ENCODE results near the gene SYNE3.

SYNE3 gene

DNA sequence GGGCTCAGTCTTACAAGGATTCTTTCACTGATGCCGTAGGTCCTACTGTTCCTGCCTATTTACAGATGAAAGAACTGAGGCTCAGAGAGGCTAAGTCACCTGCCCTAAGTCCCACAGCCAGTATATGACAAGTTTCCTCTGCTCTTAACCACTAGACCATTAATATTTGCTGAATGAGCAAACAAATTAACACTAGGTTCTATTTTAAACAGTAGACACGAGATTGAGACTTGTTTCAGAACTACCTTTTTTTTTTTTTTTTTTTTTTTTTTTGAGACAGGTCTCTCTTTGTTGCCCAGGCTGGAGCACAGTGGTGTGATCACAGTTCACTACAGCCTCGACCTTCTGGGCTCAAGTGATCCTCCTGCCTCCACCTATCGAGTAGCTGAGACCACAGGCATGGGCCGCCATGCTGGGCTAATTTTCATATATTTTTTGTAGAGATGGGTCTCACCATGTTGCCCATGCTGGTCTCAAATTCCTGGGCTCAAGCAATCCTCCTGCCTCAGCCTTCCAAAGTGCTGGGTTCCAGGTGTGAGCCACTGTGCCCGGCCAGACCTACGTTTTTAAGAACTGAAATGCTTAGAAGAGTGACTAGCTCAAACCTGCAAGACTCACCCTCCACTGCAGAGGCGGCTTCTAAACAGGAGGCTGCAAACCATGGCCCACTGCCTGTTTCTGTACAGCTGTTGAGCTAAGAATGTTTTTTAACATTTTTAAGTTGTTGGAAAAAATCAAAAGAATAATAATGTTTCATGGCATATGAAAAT is 12.9 kb downstream of the SYNE3 start:
- DNase-seq: no peak

DNA sequence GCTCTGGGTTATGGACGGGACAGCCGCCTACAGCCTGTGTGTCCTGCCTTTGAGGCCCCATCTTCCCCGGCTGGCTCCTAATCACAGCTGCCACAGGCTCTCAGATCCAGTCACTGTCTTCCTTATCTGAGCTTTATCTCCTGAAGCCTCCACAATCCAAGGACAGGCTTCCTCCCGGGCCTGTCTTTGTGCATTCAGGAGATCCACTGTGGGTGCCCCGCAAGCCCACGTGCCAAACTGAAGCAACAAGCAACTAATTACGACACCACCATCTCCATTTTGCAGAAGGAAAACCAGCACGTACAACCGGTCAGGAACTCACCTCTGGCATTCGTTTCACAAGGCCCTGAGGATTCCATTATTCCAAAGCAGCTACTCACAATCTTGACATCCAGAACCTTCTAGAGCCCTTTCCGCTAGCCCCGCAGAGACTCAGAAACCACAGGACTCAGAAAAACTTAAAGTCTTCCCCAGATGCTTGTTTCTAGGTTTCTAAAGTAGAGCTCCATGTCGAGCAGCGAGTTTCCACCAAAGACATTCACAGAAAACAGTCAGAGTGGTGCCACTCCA is 14.0 kb downstream of the SYNE3 start:
- DNase-seq: no peak

GRCh38 chr14:95500772-95501401 is 15.6 kb downstream of the SYNE3 start:
- no peak for DNase-seq

DNA sequence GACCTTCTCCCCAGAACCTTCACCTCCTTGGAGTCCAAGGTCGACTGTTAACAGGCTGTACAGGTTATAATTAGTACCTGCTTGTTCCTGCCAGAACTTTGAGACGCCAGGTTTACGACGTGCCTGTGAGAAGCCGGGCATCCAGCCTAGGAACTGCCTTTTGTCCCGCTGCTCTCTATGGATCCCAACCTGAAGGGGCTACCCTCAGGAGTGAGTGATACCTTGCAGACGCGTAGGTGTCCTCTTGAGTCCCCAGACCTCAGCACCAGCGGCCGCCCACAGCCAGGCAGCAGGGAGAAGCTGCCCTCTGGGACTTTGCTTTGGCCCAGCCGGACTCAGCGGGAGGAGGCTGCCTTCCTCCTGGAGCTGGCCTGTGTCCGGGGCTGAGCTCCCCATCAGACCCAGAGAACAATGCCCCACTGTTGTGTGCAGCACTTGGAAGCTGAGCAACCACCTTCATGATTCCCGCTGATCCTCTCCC is 16.2 kb downstream of the SYNE3 start:
- DNase-seq: no peak

- DNase-seq: no peak
Measured at GRCh38 chr14:95499354-95499750, 17.1 kb downstream of the SYNE3 start.

DNA sequence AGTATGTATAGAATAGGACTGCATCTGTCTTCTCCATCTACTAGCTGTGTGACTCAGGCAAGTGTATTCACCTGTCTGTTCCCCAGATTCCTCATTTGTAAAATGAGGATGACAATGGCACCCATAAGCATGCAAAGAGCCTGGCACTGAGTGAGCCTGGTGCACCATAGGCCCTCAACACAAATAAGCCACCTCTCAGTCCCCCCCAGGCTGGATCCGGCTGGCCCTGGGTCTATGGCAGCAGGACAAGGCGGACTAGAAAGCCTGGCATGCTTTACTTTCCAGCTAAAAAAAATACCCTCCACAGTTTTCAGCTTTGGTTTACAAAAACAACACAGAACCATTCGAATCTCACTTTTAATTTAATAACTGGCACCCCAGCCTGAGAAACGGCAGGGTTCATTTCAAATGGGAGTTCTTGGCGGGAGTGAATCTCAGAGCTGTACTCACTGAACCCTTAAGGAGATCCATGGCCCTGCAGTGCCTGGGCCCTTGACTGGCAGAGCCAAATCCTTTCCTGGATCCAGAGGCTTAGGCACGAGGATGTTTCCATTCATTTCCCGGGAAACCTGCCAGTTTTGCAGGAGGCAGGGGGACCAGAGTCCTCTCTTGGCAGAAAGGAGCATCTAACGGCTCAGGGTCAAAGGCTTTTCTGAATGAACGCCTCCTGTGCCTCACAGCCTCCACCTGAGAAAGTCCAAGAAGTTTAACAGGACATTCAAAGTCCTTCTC is 17.7 kb downstream of the SYNE3 start:
- DNase-seq: no peak

DNA sequence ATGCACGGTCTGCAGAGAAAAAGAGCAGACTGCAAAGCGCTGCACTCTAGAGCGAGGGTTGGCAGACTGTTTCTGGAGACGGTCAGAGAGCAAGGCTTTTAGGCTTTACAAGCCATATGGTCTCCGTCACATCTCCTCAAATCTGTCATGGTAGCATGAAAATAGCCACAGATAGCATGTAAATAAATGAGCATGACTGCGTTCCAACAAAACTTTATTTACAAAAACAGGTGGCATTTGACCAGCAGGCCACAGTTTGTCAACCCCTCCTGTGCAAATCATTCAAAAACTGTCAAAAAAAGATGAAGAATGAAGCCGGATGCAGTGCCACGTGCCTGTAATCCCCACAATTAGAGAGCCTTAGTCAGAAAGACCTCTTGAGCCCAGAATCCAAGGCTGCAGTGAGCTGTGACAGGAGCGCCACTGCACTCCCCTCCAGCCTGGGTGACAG is 18.9 kb downstream of the SYNE3 start:
- no peak for DNase-seq

DNA sequence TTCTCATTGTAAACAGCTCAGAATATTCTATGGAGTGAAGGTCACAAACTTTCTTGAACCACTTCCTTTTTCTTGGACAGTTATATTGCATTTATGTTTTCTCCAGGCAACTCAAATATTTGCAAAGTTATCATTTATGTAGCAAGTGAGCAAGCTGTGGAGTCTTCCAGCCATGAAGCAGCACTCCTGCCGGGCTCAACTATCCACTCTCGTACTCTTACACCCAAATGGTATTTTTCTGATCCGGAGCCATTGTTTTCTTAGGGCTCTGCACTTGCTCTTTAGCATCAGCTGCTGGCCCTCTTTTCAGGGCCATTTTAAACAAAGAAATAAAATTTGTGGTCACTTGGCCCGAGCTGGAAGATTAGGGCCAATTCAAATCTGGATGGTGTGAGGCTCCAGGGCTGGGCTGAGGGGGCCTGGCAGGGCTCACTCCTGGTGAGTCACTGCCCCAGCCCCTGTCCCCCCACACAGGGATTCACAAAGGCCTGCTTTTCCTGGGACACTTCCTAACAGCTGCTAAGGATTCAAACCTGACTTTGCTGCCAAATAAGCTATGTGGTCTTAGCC is 19.7 kb downstream of the SYNE3 start:
- DNase-seq: no peak

GRCh38 chr14:95496111-95496681 is 20.3 kb downstream of the SYNE3 start:
- no peak for DNase-seq

DNA sequence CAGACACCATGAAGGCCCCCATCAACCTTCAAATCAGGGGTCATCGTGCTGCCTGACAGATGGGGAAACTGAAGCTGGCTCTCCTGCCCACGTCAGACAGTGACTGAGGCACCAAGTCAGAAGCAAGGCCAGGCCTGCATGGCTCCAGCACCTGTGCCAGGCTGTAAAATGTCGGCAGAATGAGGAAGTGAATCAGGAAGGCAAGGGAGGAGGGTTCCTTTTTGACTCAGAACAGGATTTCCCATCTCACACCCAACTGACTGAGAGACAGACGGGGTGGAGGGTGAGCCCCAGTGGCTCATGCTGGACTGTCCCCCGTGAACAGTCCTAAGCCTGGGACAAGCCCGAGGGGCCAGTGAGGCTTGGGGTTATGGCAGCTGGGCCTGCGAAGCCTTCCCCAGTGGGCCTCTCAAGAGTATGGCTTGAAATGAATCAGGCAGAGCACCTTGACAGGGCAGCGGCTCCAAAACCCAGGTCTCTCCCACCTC is 20.9 kb downstream of the SYNE3 start:
- peak; percentile 35 for DNase-seq

- DNase-seq: no peak
Measured at GRCh38 chr14:95495076-95495475, 21.4 kb downstream of the SYNE3 start.

DNA sequence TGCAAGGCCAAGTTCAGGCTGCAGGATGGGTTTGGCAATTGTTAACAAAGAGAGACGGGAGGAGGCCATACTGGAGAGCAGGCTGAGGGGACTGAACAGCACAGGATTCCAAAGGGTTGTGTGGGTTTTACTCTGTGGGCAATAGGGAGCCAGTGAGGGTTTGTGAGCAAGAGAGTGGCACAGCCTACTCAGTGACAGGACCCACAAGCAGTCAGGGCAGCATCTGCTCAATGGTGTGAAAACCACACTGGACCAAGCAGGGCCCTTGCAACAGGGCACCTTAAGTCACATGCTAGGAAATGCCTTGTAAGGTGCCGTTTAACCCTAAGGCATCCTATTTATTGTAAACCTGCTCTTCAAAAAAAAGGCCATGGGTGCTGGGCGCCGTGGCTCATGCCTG is 22.0 kb downstream of the SYNE3 start:
- no peak for DNase-seq

GRCh38 chr14:95493976-95494375 is 22.5 kb downstream of the SYNE3 start:
- DNase-seq: no peak

- DNase-seq: no peak
Measured at GRCh38 chr14:95493503-95493902, 22.9 kb downstream of the SYNE3 start.

DNA sequence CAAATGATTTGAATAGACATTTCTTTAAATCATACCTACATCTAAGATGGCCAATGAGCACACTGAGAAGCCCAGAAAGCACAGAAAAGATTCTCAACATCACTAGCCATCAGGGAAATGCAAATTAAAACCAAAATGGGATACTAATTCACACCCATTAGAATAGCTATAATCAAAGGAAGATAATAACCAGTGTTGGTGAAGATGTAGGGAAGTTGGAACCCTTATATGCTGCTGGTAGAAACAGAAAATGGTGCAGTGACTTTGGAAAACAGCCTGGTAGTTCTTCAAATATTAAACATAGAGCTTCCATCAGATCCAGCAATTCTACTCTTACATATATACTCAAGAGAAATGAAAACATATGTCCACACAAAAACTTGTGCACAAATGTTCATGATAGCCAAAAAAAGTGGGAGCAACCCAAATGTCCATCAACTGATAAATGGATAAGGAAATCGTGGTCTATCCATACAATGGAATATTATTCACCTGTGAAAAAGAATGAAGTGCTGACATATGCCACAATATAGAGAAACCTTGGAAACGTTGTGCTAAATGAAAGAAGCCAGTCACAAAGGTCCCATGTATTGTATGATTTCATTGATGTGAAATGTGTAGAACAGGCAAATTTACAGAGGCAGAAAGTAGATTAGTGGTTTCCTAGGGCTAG is 24.4 kb downstream of the SYNE3 start:
- no peak for DNase-seq

- no peak for DNase-seq
Measured at GRCh38 chr14:95490727-95491451, 25.6 kb downstream of the SYNE3 start.

- no peak for DNase-seq
Measured at GRCh38 chr14:95490138-95490509, 26.3 kb downstream of the SYNE3 start.

DNA sequence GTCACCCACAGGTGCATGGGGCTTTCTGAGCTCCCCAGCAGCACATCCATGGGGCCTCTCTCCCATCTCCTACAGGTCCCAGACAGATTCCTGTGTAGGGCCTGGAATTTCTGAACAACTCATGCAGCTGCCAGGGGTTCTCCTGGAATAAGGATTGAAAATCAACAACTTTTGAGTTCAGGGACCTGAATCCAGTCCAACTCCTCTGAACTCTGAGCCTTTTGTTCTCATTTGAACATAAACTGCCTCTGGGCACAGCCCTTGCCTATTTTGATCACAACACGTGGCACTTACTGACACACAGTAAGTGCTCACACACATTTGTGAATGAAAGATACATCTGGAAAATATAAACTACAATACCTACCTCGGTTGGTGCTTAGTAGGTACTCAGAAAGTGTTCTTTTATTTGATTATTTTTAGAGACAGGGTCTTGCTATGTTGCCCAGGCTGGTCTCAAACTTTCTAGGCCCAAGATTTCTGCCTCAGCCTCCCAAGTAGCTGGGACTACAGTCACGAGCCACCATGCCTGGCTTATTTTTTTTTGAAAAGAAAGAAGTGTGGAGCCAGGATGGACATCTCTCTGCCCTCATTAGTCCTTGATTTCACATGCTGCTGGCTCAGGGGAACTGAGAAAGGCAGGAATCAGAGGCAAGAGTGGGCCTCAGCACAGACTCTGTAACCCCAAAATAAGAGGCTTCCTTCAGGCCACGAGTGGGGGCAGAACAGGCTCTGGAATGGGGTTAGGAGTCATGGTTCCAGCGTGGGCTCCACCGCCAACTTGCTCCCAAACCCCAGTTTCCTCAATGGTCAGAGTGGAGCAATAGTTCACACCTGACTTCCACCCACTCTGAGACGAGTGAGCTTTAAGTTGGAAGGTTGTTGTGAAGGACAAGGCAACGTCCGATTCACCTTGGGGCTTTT is 27.0 kb downstream of the SYNE3 start:
- no peak for DNase-seq

DNA sequence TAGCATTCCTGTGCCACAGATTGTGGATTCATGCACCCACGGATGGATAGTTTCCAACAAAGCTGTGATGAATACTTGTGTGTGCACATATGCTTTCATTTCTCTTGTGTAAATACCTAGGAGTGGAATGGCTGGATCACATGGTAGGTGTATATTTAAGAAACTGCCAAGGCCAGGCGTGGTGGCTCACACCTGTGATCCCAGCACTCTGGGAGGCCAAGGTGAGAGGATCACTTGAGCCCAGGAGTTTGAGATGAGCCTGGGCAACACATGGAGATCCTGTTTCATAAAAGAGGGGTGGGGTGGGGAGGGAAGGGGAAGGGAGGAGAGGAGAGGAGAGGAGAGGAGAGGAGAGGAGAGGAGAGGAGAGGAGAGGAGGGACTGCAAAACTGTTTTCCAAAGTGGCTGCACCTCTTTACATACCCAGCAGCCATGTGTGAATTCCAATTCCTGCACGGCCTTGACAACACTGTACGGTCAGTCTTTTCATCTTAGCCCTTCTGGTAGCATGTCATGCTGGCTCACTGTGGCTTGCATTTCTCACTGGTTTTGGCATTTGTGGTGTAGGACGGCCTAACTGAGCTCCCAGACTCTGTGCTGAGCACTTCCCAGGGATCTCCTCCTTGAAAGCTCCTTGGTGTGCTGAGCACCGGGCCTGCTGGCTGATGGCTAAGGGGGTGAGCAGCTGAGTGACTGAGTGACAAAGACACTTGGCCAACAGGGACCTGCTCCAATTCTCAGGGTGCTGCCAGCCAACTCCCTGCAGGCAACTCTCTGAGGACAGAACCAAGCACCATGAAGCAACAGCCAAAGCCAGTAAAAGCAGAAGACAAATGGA is 27.9 kb downstream of the SYNE3 start:
- no peak for DNase-seq
